ENCODE measurements around the gene TNNT3. TPM values are rescaled to one million over a fixed set of nuclear protein-coding genes. Genes with fewer than 3 reads are reported as not detected.
A peak's percentile ranks its signal among the peaks of the same experiment; 100 is the strongest.

TNNT3 gene
- total and polyA plus RNA-seq, 5 donors = 9.0 to 63.1 (median 39.9) TPM

DNA sequence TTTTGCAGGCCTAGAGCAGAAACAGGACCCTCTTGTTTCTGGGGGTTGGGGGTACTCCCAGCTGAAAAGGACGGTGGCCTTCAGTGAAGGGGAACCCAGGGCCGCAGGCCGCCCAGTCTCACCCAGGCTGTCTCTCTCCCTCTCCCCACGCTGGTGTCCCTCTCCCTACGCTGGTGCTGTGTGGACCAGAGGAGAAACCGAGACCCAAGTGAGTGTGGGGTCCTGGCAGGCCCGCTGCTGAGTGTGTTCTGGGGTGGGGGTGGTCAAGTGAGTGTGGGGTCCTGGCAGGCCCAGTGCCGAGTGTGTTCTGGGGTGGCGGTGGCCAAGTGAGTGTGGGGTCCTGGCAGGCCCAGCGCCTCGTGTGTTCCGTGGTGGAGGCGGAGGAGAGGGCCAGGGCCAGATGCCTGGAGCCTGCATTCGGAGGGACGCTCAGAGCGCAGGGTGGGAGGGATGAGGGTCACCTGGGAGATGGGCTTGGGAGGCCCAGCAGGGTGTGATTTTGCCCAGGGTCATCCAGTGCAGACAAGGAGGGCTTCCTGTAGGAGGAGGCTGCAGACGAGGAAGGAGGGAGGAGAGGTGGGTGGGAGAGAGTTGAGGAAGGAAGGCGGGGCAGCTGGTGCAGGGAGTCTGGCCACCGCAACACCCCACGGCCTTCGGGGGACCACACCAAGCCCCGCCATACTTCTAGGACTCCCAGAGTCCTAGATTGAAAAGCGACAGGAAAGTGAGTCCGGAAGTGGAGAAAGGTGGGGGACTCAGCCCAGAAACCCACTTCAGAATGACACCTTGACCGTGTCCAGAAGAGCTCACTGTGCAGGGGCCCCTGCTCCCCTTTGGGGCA, 10.3 kb downstream of the TNNT3 start:
- no peak overlapping the region for H3K27ac ChIP-seq (ENCODE audit: low read length)
- ATAC-seq = no peak
- peak in 2 of 3 donors; percentile 29 to 35 for DNase-seq

DNA sequence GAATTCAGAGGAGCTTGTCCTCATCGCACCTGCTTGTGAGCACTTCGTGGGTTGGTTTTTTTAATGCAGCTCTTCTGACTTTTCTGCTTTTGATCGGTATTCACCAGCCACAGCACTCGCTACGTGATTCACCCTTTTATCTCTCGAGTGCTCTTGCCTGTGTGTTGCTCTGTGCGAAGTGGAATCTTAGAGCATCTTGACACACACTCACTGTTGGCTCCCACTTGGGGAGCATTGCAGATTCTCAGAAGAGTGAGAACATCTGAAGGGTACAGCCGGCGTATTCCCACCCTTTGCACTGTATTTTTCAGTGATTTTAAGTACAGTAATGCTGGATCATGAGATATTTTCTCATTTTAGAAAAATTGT, 10.9 kb downstream of the TNNT3 start:
- no peaks in the 10 kb centered on the region for H3K9me3 ChIP-seq (ENCODE audit: control insufficient read depth, low read length)
- intact Hi-C loops (cut with DNase I) = no loop called here
- H3K4me3 ChIP-seq (ENCODE audit: low read length) = no peak overlapping the region
- H3K27me3 ChIP-seq (ENCODE audit: control insufficient read depth, insufficient read depth) = no peaks in the 10 kb centered on the region
- 66% methylated on average over 9 of the region's 9 CpGs for WGBS
- H3K27ac ChIP-seq (ENCODE audit: low read length) = no peak overlapping the region
- DNase-seq (no peak), ATAC-seq (no peak)
- H3K4me1 ChIP-seq (ENCODE audit: control insufficient read depth, insufficient read depth, low read length) = no peaks in the 10 kb centered on the region

More for the DNA sequence above, 10.3 kb downstream of the TNNT3 start:
- Histone ChIP-seq H3K4me3 (ENCODE audit: low read length) (no peak overlapping the region), H3K4me1 (ENCODE audit: control insufficient read depth, insufficient read depth, low read length) (no peaks in the 10 kb centered on the region), H3K27me3 (ENCODE audit: control insufficient read depth, insufficient read depth) (no peaks in the 10 kb centered on the region), H3K9me3 (ENCODE audit: control insufficient read depth, low read length) (no peaks in the 10 kb centered on the region)
- WGBS = 89% methylated on average over 25 of the region's 25 CpGs
- intact Hi-C loops (cut with DNase I) = loop anchor here in 1 of 4 donors (10.0 kb wide), 1 partner anchor 215 kb away; no protein-coding TSS in a partner anchor

DNA sequence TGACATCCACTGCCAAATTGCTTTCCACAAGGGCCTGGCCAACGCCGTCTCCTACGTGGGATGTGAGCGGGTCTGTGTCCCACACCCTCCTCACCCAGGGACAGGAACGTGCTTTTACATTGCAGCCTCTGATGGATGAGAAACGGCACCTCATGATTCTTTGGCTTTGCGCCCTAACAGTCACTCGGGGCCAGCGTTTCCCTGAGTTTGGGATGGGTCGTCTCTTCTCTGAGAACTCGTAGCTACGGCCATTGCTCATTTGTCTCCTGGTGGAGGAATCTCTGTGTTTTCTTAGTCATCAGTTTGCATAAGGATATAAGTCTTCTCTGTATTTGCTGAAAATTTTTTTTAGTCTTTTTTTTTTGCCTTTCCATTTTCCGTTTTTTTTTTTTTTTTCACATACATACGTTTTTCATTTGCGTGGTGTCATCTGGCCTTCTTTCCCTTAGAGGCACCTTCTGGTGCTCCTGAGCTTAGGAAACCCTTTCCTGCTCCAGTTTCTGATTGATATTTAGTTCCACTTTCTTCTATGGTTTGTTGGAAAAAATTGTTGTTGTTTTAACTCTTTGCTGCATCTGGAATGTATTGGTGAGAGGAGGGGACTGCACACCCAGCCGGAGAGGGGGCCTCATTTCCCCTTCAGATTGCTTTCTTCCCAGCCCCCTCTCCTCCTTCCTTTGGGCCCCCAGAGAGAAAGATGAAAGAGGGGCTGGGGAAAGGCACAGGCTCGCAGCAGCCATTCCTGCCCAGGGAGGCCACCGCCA, 12.0 kb downstream of the TNNT3 start:
- Histone ChIP-seq H3K27ac (ENCODE audit: low read length) (peak overlapping the region; percentile 43), H3K4me3 (ENCODE audit: low read length) (no peak overlapping the region), H3K9me3 (ENCODE audit: control insufficient read depth, low read length) (no peaks in the 10 kb centered on the region), H3K27me3 (ENCODE audit: control insufficient read depth, insufficient read depth) (no peaks in the 10 kb centered on the region), H3K4me1 (ENCODE audit: control insufficient read depth, insufficient read depth, low read length) (no peaks in the 10 kb centered on the region)
- intact Hi-C loops (cut with DNase I) = no loop called here
- DNase-seq = peak; percentile 63 to 84 (median 81)
- ATAC-seq = peak; percentile 25 to 42
- WGBS = 43% methylated on average over 18 of the region's 18 CpGs

DNA sequence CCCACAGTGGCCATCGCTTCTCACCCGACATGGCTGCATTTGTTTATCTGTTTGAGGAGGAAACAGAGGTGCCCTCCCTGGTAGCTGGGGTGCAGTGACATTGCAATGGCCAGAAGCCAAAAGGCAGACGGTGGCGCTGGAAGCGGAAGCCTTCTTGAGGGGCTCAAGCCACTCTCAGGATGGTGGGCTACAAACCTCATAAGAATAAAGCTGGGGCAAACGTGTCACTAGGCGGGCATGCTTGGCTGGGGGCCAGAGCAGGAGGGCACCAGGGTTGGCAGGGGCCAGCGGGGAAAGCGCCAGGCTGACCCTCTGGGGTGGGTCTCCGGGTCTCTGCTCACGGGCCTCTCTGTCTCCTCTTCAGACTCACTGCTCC, 12.6 kb downstream of the TNNT3 start:
- intact Hi-C loops (cut with DNase I) = no loop called here
- H3K27ac ChIP-seq (ENCODE audit: low read length) = peak overlapping the region; percentile 43
- no peak overlapping the region for H3K4me3 ChIP-seq (ENCODE audit: low read length)
- DNase-seq = peak in 2 of 3 donors; percentile 40 to 57
- 87% methylated on average over 11 of the region's 11 CpGs for WGBS
- H3K4me1 ChIP-seq (ENCODE audit: control insufficient read depth, insufficient read depth, low read length) = no peaks in the 10 kb centered on the region
- ATAC-seq = no peak
- H3K9me3 ChIP-seq (ENCODE audit: control insufficient read depth, low read length) = no peaks in the 10 kb centered on the region
- no peaks in the 10 kb centered on the region for H3K27me3 ChIP-seq (ENCODE audit: control insufficient read depth, insufficient read depth)

DNA sequence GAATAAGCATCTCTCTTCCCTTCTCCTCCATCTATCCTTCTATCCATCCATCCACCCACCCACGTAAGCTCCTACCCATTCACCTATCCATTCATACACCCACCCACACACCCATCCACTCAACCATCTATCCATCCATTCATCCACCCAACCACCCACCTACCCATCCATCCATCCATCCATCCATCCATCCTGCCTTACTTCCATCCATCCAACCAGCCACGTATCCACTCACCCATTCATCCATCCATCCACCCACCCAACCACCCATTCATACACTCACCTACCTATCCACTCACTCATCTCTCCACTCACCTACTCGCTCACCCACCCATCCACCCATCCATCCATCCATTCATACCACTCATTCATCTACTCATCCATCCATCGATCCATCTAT, 13.2 kb downstream of the TNNT3 start:
- Histone ChIP-seq H3K9me3 (ENCODE audit: control insufficient read depth, low read length) (no peaks in the 10 kb centered on the region), H3K27ac (ENCODE audit: low read length) (no peak overlapping the region), H3K27me3 (ENCODE audit: control insufficient read depth, insufficient read depth) (no peaks in the 10 kb centered on the region), H3K4me1 (ENCODE audit: control insufficient read depth, insufficient read depth, low read length) (no peaks in the 10 kb centered on the region), H3K4me3 (ENCODE audit: low read length) (no peak overlapping the region)
- no peak for DNase-seq
- no peak for ATAC-seq
- intact Hi-C loops (cut with DNase I) = no loop called here
- 98% methylated on average over 4 of the region's 4 CpGs for WGBS

DNA sequence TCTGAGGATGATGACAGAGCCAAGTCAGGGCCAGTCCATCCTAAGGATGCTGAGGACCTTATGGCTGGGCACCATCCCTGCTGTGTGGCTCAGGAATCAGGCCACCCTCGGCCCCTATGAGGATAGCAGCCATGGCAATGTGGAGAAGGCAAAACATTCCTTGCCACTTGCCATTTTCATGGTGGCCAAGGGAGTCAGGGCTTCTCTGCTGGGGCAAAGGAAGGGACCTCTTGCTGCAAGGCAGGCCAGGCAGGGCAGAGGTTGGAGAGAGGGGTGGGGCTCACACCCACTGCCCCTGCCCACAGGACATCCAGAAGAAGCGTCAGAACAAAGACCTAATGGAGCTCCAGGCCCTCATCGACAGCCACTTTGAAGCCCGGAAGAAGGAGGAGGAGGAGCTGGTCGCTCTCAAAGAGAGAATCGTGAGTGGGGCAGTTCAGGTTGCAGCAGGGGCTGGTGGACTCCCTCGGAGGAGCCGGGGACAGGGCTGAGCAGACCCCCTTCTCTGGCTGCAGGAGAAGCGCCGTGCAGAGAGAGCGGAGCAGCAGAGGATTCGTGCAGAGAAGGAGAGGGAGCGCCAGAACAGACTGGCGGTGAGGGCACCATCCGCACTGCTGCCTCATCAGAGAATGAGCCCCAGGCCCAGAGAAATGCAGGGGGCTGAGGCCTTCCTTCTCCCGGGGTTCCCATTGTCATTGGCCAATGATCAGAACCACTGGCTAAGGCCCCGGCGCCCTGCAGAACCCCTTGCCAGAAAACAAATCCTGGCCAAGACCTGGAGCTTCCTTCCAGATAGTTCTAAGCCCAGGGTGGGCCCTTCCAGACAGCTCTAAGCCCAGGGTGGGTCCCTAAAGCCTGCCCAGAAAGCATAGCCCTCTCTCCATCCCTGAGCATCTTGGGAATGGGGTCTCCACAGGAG, 14.2 kb downstream of the TNNT3 start:
- DNase-seq (peak in 2 of 3 donors; percentile 33 to 37), ATAC-seq (no peak)
- Histone ChIP-seq H3K27ac (ENCODE audit: low read length) (no peak overlapping the region), H3K27me3 (ENCODE audit: control insufficient read depth, insufficient read depth) (no peaks in the 10 kb centered on the region), H3K4me1 (ENCODE audit: control insufficient read depth, insufficient read depth, low read length) (no peaks in the 10 kb centered on the region), H3K4me3 (ENCODE audit: low read length) (no peak overlapping the region), H3K9me3 (ENCODE audit: control insufficient read depth, low read length) (no peaks in the 10 kb centered on the region)
- 88% methylated on average over 18 of the region's 18 CpGs for WGBS
- intact Hi-C loops (cut with DNase I) = no loop called here

DNA sequence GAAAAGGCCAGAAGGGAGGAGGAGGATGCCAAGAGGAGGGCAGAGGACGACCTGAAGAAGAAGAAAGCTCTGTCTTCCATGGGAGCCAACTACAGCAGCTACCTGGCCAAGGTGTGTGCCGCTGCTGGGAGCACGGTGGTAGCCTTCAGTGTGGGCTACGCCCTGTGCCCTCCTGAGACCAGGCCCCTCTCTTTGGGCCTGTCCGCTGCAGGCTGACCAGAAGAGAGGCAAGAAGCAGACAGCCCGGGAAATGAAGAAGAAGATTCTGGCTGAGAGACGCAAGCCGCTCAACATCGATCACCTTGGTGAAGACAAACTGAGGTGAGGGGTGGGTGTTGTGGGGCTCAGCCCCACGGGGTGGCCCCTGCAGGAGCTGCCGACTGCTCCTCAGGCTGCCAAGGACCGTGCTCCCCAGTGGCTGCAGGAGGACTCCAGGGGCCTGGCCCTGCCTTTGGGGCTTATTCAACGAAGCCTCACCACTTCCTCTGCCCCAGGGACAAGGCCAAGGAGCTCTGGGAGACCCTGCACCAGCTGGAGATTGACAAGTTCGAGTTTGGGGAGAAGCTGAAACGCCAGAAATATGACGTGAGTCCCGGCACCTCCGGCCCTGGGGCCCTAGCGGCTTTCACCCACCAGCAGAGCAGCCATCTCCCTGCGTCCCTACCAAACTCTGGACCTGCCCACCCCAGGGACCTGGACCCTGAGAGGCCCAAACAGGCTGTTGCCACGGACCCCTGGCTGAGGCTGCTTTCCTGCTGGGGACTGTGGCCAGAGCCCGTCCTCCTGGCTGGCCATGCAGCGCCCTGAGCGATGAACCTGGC, 15.0 kb downstream of the TNNT3 start:
- H3K9me3 ChIP-seq (ENCODE audit: control insufficient read depth, low read length) = no peaks in the 10 kb centered on the region
- H3K27me3 ChIP-seq (ENCODE audit: control insufficient read depth, insufficient read depth) = no peaks in the 10 kb centered on the region
- ATAC-seq (no peak), DNase-seq (peak in 2 of 3 donors; percentile 48 to 61)
- 78% methylated on average over 24 of the region's 24 CpGs for WGBS
- intact Hi-C loops (cut with DNase I) = no loop called here
- H3K27ac ChIP-seq (ENCODE audit: low read length) = no peak overlapping the region
- no peaks in the 10 kb centered on the region for H3K4me1 ChIP-seq (ENCODE audit: control insufficient read depth, insufficient read depth, low read length)
- H3K4me3 ChIP-seq (ENCODE audit: low read length) = no peak overlapping the region

DNA sequence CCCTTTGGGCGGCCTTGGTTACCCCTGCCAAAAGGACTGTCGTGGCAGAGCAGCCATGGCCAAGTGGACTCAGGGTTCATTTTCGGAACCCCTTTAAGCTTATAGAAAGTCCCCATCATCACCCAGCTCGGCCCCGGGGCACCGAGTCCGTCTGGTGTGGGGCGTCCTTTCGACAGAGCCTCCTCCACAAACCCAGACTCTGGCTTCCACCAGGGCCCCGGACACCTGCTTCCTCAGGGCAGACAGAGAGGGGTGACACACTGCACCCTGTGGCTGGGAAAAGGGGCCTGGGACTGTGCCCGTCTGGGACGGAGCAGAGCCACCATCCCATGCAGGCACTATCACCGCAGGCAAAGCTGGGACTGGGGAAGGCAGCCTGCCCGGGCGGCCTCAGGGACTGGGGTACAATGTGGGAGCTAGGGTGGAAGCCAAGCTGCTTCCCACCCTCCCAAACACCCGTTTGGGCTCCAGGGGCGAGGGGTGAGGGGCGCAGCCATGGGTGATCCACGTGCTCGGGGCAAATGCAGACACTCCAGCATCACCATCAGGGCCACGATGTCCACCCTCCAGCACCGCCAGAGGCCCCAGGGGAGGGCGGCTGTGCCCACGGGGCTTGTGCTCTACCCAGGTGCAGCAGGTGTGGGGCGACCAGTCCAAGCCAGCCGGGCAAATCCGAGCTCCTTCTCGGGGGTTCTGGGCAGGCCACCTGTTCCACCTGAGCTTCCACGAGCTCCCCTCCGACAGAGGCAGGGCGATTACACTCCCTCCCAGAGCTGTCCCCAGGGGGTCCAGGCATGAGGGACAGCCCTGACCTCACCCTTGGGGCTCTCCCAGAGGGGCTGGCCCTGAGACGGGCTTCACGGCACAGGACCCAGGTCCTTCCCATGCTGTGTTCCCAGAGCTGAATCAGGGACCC, 15.9 kb downstream of the TNNT3 start:
- Histone ChIP-seq H3K27me3 (ENCODE audit: control insufficient read depth, insufficient read depth) (no peaks in the 10 kb centered on the region), H3K4me1 (ENCODE audit: control insufficient read depth, insufficient read depth, low read length) (no peaks in the 10 kb centered on the region), H3K4me3 (ENCODE audit: low read length) (no peak overlapping the region), H3K9me3 (ENCODE audit: control insufficient read depth, low read length) (no peaks in the 10 kb centered on the region), H3K27ac (ENCODE audit: low read length) (no peak overlapping the region)
- 89% methylated on average over 33 of the region's 33 CpGs for WGBS
- DNase-seq (peak in 2 of 3 donors; percentile 35 to 46), ATAC-seq (no peak)
- intact Hi-C loops (cut with DNase I) = no loop called here

DNA sequence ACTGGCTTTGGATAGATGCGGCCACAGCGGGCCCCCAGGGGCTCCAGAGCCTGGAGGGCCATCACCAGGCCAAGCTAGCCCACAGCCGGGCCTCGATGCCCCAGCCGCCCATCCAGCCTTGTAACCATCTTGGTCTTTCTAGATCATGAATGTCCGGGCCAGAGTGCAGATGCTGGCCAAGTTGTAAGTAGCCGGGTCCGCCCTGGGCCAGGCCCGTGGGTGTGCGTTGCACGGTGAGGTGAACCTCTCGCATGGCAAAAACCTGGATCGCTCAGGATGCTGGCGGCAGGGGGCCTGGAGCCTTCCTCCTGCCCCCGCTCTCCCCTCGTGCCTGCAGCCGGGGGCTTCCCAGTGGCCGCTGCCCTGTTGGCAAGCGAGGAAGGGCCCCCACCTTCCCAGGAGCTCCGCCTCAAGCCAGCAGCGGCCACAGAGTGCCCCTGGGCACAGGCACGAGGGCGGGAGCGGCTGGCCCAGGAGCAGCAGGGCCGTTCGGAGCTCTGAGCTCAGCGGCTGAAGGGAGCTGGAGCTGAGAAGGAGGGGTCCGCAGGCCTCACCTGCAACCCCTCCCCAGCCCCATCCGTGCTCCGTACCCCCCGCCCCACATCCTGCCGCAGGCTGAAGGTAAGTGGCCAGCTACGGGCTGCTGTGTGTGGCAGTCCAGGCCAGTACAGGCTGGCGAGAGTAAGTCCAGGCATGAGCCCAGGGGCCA, 16.7 kb downstream of the TNNT3 start:
- no peak overlapping the region for H3K4me3 ChIP-seq (ENCODE audit: low read length)
- 91% methylated on average over 34 of the region's 34 CpGs for WGBS
- H3K27me3 ChIP-seq (ENCODE audit: control insufficient read depth, insufficient read depth) = no peaks in the 10 kb centered on the region
- no peak overlapping the region for H3K27ac ChIP-seq (ENCODE audit: low read length)
- intact Hi-C loops (cut with DNase I) = no loop called here
- H3K4me1 ChIP-seq (ENCODE audit: control insufficient read depth, insufficient read depth, low read length) = no peaks in the 10 kb centered on the region
- DNase-seq (peak in 2 of 3 donors; percentile 32 to 50), ATAC-seq (no peak)
- no peaks in the 10 kb centered on the region for H3K9me3 ChIP-seq (ENCODE audit: control insufficient read depth, low read length)

All from right cardiac atrium (tissue), 5 donors.